GM19438 (cell line): ENCODE measurements around the gene SAMD14.

Source experiments
- ATAC-seq: cut with Tn5 transposase; IDR thresholded peaks from one replicate; pipeline ENCODE4 v1.9.1; 2021; ENCODE audit warnings: low read depth; ENCODE audit not compliant: unreplicated experiment

SAMD14 gene

GRCh38 chr17:50099003-50099402, 31.0 kb downstream of the SAMD14 start:
- ATAC-seq: no peak

GRCh38 chr17:50098583-50098982, 31.4 kb downstream of the SAMD14 start:
- ATAC-seq: no peak

- ATAC-seq: no peak
These were observed 32.0 kb downstream of the SAMD14 start for GRCh38 chr17:50097926-50098325.

- ATAC-seq: no peak
These were observed 32.5 kb downstream of the SAMD14 start for GRCh38 chr17:50097455-50097854.

GRCh38 chr17:50096758-50097157, 33.2 kb downstream of the SAMD14 start:
- no peak for ATAC-seq

GRCh38 chr17:50096092-50096491, 33.9 kb downstream of the SAMD14 start:
- no peak for ATAC-seq

GRCh38 chr17:50095626-50096037, 34.3 kb downstream of the SAMD14 start:
- no peak for ATAC-seq

GRCh38 chr17:50094753-50095619, 35.0 kb downstream of the SAMD14 start, which contains the start of gene PDK2:
Gene PDK2, plus strand, starts transcription at chr17:50095351. Its CDS starts 85 bp downstream, at chr17:50095436.
- peak; percentile 89 for ATAC-seq

GRCh38 chr17:50094243-50094752, 35.7 kb downstream of the SAMD14 start:
- peak; percentile 45 for ATAC-seq

- ATAC-seq: no peak
These were observed 36.2 kb downstream of the SAMD14 start for GRCh38 chr17:50093807-50094206.

GRCh38 chr17:50093246-50093645, 36.7 kb downstream of the SAMD14 start:
- no peak for ATAC-seq

GRCh38 chr17:50091918-50092285, 38.1 kb downstream of the SAMD14 start:
- no peak for ATAC-seq

GRCh38 chr17:50090971-50091917, 38.7 kb downstream of the SAMD14 start:
- ATAC-seq: no peak

GRCh38 chr17:50090071-50090470, 39.9 kb downstream of the SAMD14 start:
- ATAC-seq: no peak

GRCh38 chr17:50088952-50089825, 40.8 kb downstream of the SAMD14 start:
- ATAC-seq: no peak

GRCh38 chr17:50087912-50088405, 42.0 kb downstream of the SAMD14 start:
- ATAC-seq: no peak

- ATAC-seq: no peak
These were observed 42.6 kb downstream of the SAMD14 start for GRCh38 chr17:50087246-50087911.

GRCh38 chr17:50081757-50082156, 48.2 kb downstream of the SAMD14 start:
- no peak for ATAC-seq

GRCh38 chr17:50080827-50081226, 49.1 kb downstream of the SAMD14 start:
- ATAC-seq: no peak
